SH-SY5Y (cell line): ENCODE data around the gene IPO11.

Source experiments
- GATA2 ChIP-seq: IDR thresholded peaks from 2 replicates; pipeline ENCODE4 v1.6.1; 2011; ENCODE audit warnings: mild to moderate bottlenecking, low read depth, low read length
- GATA3 ChIP-seq: IDR thresholded peaks from 2 replicates; pipeline ENCODE4 v1.6.1; 2011; ENCODE audit warnings: low read depth, mild to moderate bottlenecking, low read length, moderate library complexity

DNA sequence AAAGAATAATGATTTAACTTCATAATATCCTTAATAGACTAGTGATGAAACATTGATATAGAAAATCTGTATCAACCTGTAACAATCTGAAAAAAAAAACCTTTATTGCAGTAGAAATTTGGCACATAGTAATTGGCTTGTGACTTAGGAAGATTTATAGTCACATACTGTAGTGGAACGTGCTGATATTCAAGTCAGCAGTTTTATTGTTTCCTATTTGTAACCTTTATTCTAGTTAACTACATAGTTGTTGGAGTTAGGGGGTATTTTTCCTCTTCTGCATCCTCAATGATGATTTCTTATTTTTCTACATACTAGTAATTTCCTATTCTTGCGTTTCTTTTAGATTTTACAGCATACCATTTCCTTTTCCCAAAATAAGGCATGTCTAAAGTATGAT is 151.5 kb downstream of the IPO11 start:
- TF ChIP-seq GATA3: no peak
- TF ChIP-seq GATA2: no peak
